Measurements from ENCODE around the gene SLC35B4. TPM values are rescaled to one million over a fixed set of nuclear protein-coding genes. Genes with fewer than 3 reads are reported as not detected.

SLC35B4 gene
- total RNA-seq, 1 donor, result 14.8 TPM

GRCh38 chr7:134351424-134351823, 34.7 kb upstream of the SLC35B4 start:
- peaks cover 6% of the 10 kb centered on the region for H3K27me3 ChIP-seq (ENCODE audit: insufficient read depth, low read length)
- H3K36me3 ChIP-seq (ENCODE audit: insufficient read depth, low read length), result no peaks in the 10 kb centered on the region
- DNase-seq (ENCODE audit: insufficient read length, low spot score, missing footprints), result no peak
- no peak overlapping the region for H3K4me2 ChIP-seq (ENCODE audit: insufficient read depth, low read length)
- TF ChIP-seq CTCF (IDR thresholded peaks at IDR 0.05; ENCODE audit: extremely low read depth, low read depth, low read length), result no peak
- no peaks in the 10 kb centered on the region for H3K9me3 ChIP-seq (ENCODE audit: low read depth, low read length)
- H2AFZ ChIP-seq (ENCODE audit: low read length), result no peak overlapping the region
- H3K4me1 ChIP-seq (ENCODE audit: insufficient read depth, low read length), result peaks cover 6% of the 10 kb centered on the region
- H4K20me1 ChIP-seq (ENCODE audit: insufficient read depth, low read length), result no peaks in the 10 kb centered on the region
- H3K27ac ChIP-seq (ENCODE audit: low read depth, low read length), result no peak overlapping the region
- no peak overlapping the region for H3K4me3 ChIP-seq (ENCODE audit: insufficient read depth, low read length)
- H3K79me2 ChIP-seq (ENCODE audit: insufficient read depth, low read length), result no peaks in the 10 kb centered on the region

- H3K4me2 ChIP-seq (ENCODE audit: insufficient read depth, low read length), result no peak overlapping the region
- no peak overlapping the region for H3K27ac ChIP-seq (ENCODE audit: low read depth, low read length)
- TF ChIP-seq CTCF (IDR thresholded peaks at IDR 0.05; ENCODE audit: extremely low read depth, low read depth, low read length), result no peak
- H3K9me3 ChIP-seq (ENCODE audit: low read depth, low read length), result no peaks in the 10 kb centered on the region
- peaks cover 5% of the 10 kb centered on the region for H3K27me3 ChIP-seq (ENCODE audit: insufficient read depth, low read length)
- no peaks in the 10 kb centered on the region for H3K36me3 ChIP-seq (ENCODE audit: insufficient read depth, low read length)
- peaks cover 1% of the 10 kb centered on the region for H3K4me1 ChIP-seq (ENCODE audit: insufficient read depth, low read length)
- H3K4me3 ChIP-seq (ENCODE audit: insufficient read depth, low read length), result no peak overlapping the region
- no peak for DNase-seq (ENCODE audit: insufficient read length, low spot score, missing footprints)
- H4K20me1 ChIP-seq (ENCODE audit: insufficient read depth, low read length), result no peaks in the 10 kb centered on the region
- no peaks in the 10 kb centered on the region for H3K79me2 ChIP-seq (ENCODE audit: insufficient read depth, low read length)
- H2AFZ ChIP-seq (ENCODE audit: low read length), result no peak overlapping the region
These were observed 34.0 kb upstream of the SLC35B4 start for GRCh38 chr7:134350709-134351108.

- no peak overlapping the region for H3K4me3 ChIP-seq (ENCODE audit: insufficient read depth, low read length)
- H3K27me3 ChIP-seq (ENCODE audit: insufficient read depth, low read length), result peaks cover 19% of the 10 kb centered on the region
- DNase-seq (ENCODE audit: insufficient read length, low spot score, missing footprints), result no peak
- no peaks in the 10 kb centered on the region for H3K9me3 ChIP-seq (ENCODE audit: low read depth, low read length)
- no peak for TF ChIP-seq CTCF (IDR thresholded peaks at IDR 0.05; ENCODE audit: extremely low read depth, low read depth, low read length)
- H2AFZ ChIP-seq (ENCODE audit: low read length), result no peak overlapping the region
- no peaks in the 10 kb centered on the region for H3K79me2 ChIP-seq (ENCODE audit: insufficient read depth, low read length)
- H4K20me1 ChIP-seq (ENCODE audit: insufficient read depth, low read length), result no peaks in the 10 kb centered on the region
- no peaks in the 10 kb centered on the region for H3K36me3 ChIP-seq (ENCODE audit: insufficient read depth, low read length)
- no peaks in the 10 kb centered on the region for H3K4me1 ChIP-seq (ENCODE audit: insufficient read depth, low read length)
- H3K4me2 ChIP-seq (ENCODE audit: insufficient read depth, low read length), result no peak overlapping the region
- H3K27ac ChIP-seq (ENCODE audit: low read depth, low read length), result no peak overlapping the region
These were observed 30.8 kb upstream of the SLC35B4 start for GRCh38 chr7:134347567-134347966.

DNA sequence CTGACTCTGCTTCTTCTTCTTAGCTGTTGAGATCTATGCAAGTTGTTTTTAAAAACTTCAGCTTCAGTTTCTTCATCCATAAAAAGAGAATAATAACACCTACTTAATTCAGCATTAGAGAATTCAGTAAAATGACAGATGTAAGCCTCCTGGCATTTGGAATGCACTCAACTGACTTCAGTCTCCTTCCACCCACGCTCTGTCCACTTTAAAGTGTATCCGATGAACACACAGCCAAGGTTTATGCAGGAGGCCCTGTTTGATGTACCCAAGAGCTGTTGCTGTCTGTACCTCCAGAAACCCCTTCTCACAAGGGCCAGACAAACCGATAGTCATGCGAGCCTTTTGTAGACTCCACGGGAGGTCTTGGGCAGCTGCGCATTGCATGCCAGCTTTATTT, 27.1 kb upstream of the SLC35B4 start:
- no peaks in the 10 kb centered on the region for H3K4me1 ChIP-seq (ENCODE audit: insufficient read depth, low read length)
- no peaks in the 10 kb centered on the region for H4K20me1 ChIP-seq (ENCODE audit: insufficient read depth, low read length)
- no peak for DNase-seq (ENCODE audit: insufficient read length, low spot score, missing footprints)
- H3K79me2 ChIP-seq (ENCODE audit: insufficient read depth, low read length), result no peaks in the 10 kb centered on the region
- H3K27ac ChIP-seq (ENCODE audit: low read depth, low read length), result no peak overlapping the region
- peaks cover 23% of the 10 kb centered on the region for H3K27me3 ChIP-seq (ENCODE audit: insufficient read depth, low read length)
- H3K9me3 ChIP-seq (ENCODE audit: low read depth, low read length), result no peaks in the 10 kb centered on the region
- H3K4me3 ChIP-seq (ENCODE audit: insufficient read depth, low read length), result no peak overlapping the region
- H3K36me3 ChIP-seq (ENCODE audit: insufficient read depth, low read length), result no peaks in the 10 kb centered on the region
- no peak for TF ChIP-seq CTCF (IDR thresholded peaks at IDR 0.05; ENCODE audit: extremely low read depth, low read depth, low read length)
- H2AFZ ChIP-seq (ENCODE audit: low read length), result no peak overlapping the region
- H3K4me2 ChIP-seq (ENCODE audit: insufficient read depth, low read length), result no peak overlapping the region
